ENCODE measurements around the gene NFIB. TPM values are rescaled to one million over a fixed set of nuclear protein-coding genes. Genes with fewer than 3 reads are reported as not detected.

The NFIB gene
- total and polyA plus RNA-seq, 2 of the 8 experiments (the other 6 are each of a cell fraction or from before 2014, with no cell fraction given): 2.6 to 13.1 TPM

DNA sequence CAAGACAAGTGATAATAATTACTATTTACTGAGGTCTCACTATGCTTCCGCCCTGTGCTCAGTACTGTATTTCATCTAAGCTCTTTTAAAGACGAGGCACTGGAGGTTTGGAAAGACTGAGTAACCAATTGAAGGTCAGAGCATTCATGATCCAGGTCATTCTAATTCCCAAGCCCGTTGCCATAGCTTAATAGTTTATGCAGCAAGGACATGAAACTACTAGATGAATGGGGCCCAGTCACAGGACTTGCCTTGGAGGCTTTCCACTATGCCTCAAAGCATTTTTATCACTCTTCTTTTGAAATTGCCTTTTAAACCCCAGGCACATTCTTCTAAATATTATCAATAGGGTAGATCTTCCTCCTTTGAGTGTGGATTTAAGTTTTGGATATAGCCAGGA lies 17.2 kb upstream of the NFIB start:
- Histone ChIP-seq H3K23me2 (ENCODE audit: low read depth, low read length) (no peaks in the 10 kb centered on the region), H2BK120ac (replicated peaks; ENCODE audit: low read depth, low read length) (no peak overlapping the region), H2BK20ac (ENCODE audit: low read length) (no peak overlapping the region), H4K20me1 (replicated peaks in 1 of 2; ENCODE audit: control insufficient read depth in 1 of 2, insufficient read depth in 2 of 2, low read length in 2 of 2) (no peaks in the 10 kb centered on the region), H3K9me3 (ENCODE audit: insufficient read depth in 2 of 2, low read depth in 1 of 2, low read length in 1 of 2) (no peaks in the 10 kb centered on the region), H2BK15ac (ENCODE audit: low read length) (no peak overlapping the region), H3K4ac (replicated peaks; ENCODE audit: insufficient read length, low read depth, low read length) (no peak overlapping the region), H3K4me2 (ENCODE audit: insufficient read depth in 1 of 2, low read depth in 2 of 2, low read length in 2 of 2) (no peak overlapping the region), H3K4me3 (ENCODE audit: extremely low read depth in 1 of 4, insufficient read depth in 2 of 4, low read depth in 3 of 4, low read length in 4 of 4) (no peak overlapping the region), H2AFZ (ENCODE audit: low read length) (no peak overlapping the region), H3K27ac (ENCODE audit: low read depth, low read length) (no peak overlapping the region), H3K9ac (replicated peaks in 1 of 4; ENCODE audit: extremely low read depth in 1 of 4, low read depth in 3 of 4, low read length in 3 of 4) (no peak overlapping the region), H3K56ac (replicated peaks; ENCODE audit: insufficient read length, low read depth, low read length) (no peak overlapping the region), H3K79me1 (ENCODE audit: low read depth, low read length) (no peaks in the 10 kb centered on the region), H4K91ac (replicated peaks; ENCODE audit: insufficient read length, low read length) (no peak overlapping the region), H3K27me3 (replicated peaks in 1 of 4; ENCODE audit: control insufficient read depth in 3 of 4, extremely low read depth in 1 of 4, insufficient read depth in 3 of 4, low read length in 3 of 4) (no peaks in the 10 kb centered on the region), H3K23ac (ENCODE audit: insufficient read length) (no peak overlapping the region), H2BK12ac (ENCODE audit: low read depth, low read length) (no peak overlapping the region), H4K8ac (ENCODE audit: extremely low read depth, insufficient read depth, low read length) (no peak overlapping the region), H2AK5ac (ENCODE audit: low read depth, low read length) (no peak overlapping the region), H4K5ac (ENCODE audit: insufficient read length, low read depth, low read length) (no peak overlapping the region), H2BK5ac (ENCODE audit: low read depth, low read length) (no peak overlapping the region), H3K18ac (ENCODE audit: extremely low read depth, low read length) (no peak overlapping the region), H3K14ac (ENCODE audit: insufficient read length) (no peak overlapping the region), H3K79me2 (ENCODE audit: control insufficient read depth in 1 of 2, insufficient read depth in 2 of 2, low read length in 2 of 2) (no peaks in the 10 kb centered on the region), H3K36me3 (ENCODE audit: control insufficient read depth in 2 of 4, insufficient read depth in 4 of 4, low read length in 3 of 4) (no peaks in the 10 kb centered on the region), H3K4me1 (replicated peaks in 1 of 4; ENCODE audit: control insufficient read depth in 3 of 4, insufficient read depth in 4 of 4, low read length in 3 of 4) (peaks cover 0 to under 1% (median 0%) of the 10 kb centered on the region in 4 experiments; a peak in 1 of 7 replicates)
- CTCF ChIA-PET (ENCODE audit: partially characterized antibody): no interaction called here
- no peak for FAIRE-seq
- TF ChIP-seq RXRA (IDR thresholded peaks at IDR 0.05; ENCODE audit: insufficient read depth, low read depth, low read length): no peak
- TF ChIP-seq, protein P1, sequence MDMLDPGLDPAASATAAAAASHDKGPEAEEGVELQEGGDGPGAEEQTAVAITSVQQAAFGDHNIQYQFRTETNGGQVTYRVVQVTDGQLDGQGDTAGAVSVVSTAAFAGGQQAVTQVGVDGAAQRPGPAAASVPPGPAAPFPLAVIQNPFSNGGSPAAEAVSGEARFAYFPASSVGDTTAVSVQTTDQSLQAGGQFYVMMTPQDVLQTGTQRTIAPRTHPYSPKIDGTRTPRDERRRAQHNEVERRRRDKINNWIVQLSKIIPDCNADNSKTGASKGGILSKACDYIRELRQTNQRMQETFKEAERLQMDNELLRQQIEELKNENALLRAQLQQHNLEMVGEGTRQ (IDR thresholded peaks at IDR 0.05; ENCODE audit: low read length): no peak
- no peak for TF ChIP-seq KDM5A (IDR thresholded peaks at IDR 0.05; ENCODE audit: low read length)
- no peak for TF ChIP-seq BACH1 (IDR thresholded peaks at IDR 0.05; ENCODE audit: low read length)
- no peak for TF ChIP-seq TAF7 (optimal IDR thresholded peaks at IDR 0.05; ENCODE audit: borderline replicate concordance, low read depth, low read length)
- TF ChIP-seq, protein P2, sequence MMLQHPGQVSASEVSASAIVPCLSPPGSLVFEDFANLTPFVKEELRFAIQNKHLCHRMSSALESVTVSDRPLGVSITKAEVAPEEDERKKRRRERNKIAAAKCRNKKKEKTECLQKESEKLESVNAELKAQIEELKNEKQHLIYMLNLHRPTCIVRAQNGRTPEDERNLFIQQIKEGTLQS (IDR thresholded peaks at IDR 0.05; ENCODE audit: insufficient read depth, low read depth, low read length): no peak
- TF ChIP-seq GABPA (IDR thresholded peaks at IDR 0.05; ENCODE audit: borderline replicate concordance, insufficient read depth, low read length): no peak
- TF ChIP-seq SRF (IDR thresholded peaks at IDR 0.05; ENCODE audit: low read depth, low read length): no peak
- no peak for TF ChIP-seq SP4 (IDR thresholded peaks at IDR 0.05; ENCODE audit: low read length)
- no peak for TF ChIP-seq ASH2L (IDR thresholded peaks at IDR 0.05; ENCODE audit: low read length)
- TF ChIP-seq GTF2F1 (IDR thresholded peaks at IDR 0.05; ENCODE audit: borderline replicate concordance, low read depth, low read length): no peak
- TF ChIP-seq CBX5 (IDR thresholded peaks at IDR 0.05; ENCODE audit: low read depth, low read length): no peak
- TF ChIP-seq, protein P3, sequence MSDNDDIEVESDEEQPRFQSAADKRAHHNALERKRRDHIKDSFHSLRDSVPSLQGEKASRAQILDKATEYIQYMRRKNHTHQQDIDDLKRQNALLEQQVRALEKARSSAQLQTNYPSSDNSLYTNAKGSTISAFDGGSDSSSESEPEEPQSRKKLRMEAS (IDR thresholded peaks at IDR 0.05): no peak
- TF ChIP-seq TAF1 (IDR thresholded peaks at IDR 0.05; ENCODE audit: low read depth, low read length): no peak
- POLR2A ChIA-PET (ENCODE audit: partially characterized antibody): no interaction called here
- WGBS, 2 experiments (ENCODE audit: extremely low coverage in 1 of 2, insufficient coverage in 1 of 2, insufficient read length in 1 of 2, insufficient replicate concordance in 2 of 2, low coverage in 1 of 2, low lambda C conversion rate in 2 of 2, missing lambda C conversion rate in 1 of 2): 81% methylated on average over 3 of the region's 3 CpGs; no CpG with 5 or more reads in 1 of the 2 experiments
- no peak for DNase-seq (ENCODE audit: low read depth in 1 of 2, low spot score in 2 of 2)
